Chondrocyte (in vitro differentiated cells): Measurements from ENCODE around the gene RFX3. TPM values are rescaled to one million over a fixed set of nuclear protein-coding genes. Genes with fewer than 3 reads are reported as not detected.

Experiments
- DNase-seq: peaks from one replicate; pipeline ENCODE4 v3.0.0; 2021; ENCODE audit warnings: mixed read lengths, low spot score
- H3K27ac Mint-ChIP-seq: one replicate; pipeline ENCODE4 v1.8.0; 2021; ENCODE audit warnings: mild to moderate bottlenecking, moderate library complexity, mixed read lengths; ENCODE audit not compliant: unreplicated experiment
- H3K27me3 Mint-ChIP-seq: 2 replicates; pipeline ENCODE4 v1.8.0; 2021; ENCODE audit warnings: low read depth, mixed read lengths
- H3K36me3 Mint-ChIP-seq: 2 replicates; pipeline ENCODE4 v1.8.0; 2021; ENCODE audit warnings: low read depth, mixed read lengths
- H3K4me1 Mint-ChIP-seq: 2 replicates; pipeline ENCODE4 v1.8.0; 2021; ENCODE audit warnings: low read depth, mild to moderate bottlenecking, mixed read lengths
- H3K4me3 Mint-ChIP-seq: one replicate; pipeline ENCODE4 v1.8.0; 2021; ENCODE audit warnings: mild to moderate bottlenecking, moderate library complexity, mixed read lengths; ENCODE audit not compliant: unreplicated experiment
- H3K9me3 Mint-ChIP-seq: 2 replicates; pipeline ENCODE4 v1.8.0; 2021; ENCODE audit warnings: low read depth, mixed read lengths
- total RNA-seq: library from RNA; stranded (reverse); gene quantifications from 3 replicates; pipeline ENCODE4 v1.2.1, GENCODE V29; 2021
- TF ChIP-seq, protein P1 (sequence below): fragments of 200-600 bp; sonication (generic); IDR thresholded peaks from 2 replicates; pipeline ENCODE4 v1.5.0; 2021; ENCODE audit warnings: antibody characterized with exemption, mild to moderate bottlenecking, moderate library complexity

Gene RFX3
- total RNA-seq, 1 donor from 2014 or later: 4.1 TPM

DNA sequence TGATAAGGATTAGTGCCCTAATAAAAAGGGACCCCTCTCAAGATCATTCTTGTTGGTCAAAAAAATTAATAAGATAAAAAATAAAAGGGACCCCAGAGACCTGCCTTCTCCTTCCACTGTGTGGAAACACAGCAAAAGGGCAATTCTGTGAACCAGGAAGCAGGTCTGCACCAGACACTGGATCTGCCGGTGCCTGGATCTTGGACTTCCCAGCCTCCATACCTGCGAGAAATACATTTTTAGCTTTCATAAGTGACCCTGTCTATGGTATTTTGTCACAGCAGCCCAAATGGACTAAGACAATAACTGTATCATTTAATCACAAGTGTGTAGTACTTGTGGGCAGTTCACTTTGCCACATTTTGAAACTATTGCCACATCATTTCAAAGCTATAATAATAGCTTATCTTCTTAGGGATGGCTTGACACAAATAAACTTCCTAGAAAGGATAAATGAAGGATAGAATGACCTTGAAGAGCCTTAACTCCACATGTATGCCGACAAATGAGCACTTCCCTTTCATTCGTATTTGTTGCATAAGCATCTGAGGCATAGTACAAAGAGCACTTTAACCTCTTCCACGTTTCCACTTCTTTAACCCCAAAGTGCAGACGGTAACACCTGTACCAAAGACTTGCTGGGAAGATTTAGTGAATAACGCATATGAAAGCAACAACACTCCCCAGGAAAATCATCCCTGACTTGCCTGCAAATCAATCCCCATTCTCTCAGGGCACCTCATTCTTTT is 336.5 kb downstream of the RFX3 start:
- TF ChIP-seq, protein P1, sequence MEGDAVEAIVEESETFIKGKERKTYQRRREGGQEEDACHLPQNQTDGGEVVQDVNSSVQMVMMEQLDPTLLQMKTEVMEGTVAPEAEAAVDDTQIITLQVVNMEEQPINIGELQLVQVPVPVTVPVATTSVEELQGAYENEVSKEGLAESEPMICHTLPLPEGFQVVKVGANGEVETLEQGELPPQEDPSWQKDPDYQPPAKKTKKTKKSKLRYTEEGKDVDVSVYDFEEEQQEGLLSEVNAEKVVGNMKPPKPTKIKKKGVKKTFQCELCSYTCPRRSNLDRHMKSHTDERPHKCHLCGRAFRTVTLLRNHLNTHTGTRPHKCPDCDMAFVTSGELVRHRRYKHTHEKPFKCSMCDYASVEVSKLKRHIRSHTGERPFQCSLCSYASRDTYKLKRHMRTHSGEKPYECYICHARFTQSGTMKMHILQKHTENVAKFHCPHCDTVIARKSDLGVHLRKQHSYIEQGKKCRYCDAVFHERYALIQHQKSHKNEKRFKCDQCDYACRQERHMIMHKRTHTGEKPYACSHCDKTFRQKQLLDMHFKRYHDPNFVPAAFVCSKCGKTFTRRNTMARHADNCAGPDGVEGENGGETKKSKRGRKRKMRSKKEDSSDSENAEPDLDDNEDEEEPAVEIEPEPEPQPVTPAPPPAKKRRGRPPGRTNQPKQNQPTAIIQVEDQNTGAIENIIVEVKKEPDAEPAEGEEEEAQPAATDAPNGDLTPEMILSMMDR: no peak
- H3K4me1 Mint-ChIP-seq: no peaks in the 10 kb centered on the region

DNA sequence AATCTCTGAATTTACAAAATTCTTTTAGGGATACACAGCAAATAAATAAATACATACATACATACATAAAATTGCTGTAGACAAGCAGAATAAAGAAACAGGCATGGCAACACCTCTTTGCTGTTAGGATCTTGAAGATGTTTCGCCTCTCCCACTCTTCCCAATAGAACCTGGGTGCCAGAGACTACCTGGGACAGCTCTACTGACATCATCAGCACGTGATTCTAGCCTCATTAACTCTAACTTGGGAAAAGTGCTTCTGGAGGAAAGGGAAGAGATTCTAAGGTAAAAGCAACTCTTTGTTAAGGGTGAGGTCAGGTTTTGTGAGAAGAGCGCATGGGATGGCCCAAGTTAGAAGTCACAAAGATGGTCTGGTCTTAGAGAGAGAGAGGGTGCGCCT is 339.1 kb downstream of the RFX3 start:
- Mint-ChIP-seq H3K4me1 (peaks cover 2% of the 10 kb centered on the region), H3K27me3 (peaks cover 39% of the 10 kb centered on the region), H3K9me3 (no peaks in the 10 kb centered on the region), H3K36me3 (no peaks in the 10 kb centered on the region), H3K27ac (no peak overlapping the region), H3K4me3 (no peak overlapping the region)
- TF ChIP-seq, protein P1: no peak
- DNase-seq: no peak

More for the DNA sequence above, 336.5 kb downstream of the RFX3 start:
- no peak for DNase-seq
- Mint-ChIP-seq H3K4me3 (no peak overlapping the region), H3K36me3 (peaks cover 2% of the 10 kb centered on the region), H3K27me3 (peaks cover 43% of the 10 kb centered on the region), H3K27ac (no peak overlapping the region), H3K9me3 (no peaks in the 10 kb centered on the region)

DNA sequence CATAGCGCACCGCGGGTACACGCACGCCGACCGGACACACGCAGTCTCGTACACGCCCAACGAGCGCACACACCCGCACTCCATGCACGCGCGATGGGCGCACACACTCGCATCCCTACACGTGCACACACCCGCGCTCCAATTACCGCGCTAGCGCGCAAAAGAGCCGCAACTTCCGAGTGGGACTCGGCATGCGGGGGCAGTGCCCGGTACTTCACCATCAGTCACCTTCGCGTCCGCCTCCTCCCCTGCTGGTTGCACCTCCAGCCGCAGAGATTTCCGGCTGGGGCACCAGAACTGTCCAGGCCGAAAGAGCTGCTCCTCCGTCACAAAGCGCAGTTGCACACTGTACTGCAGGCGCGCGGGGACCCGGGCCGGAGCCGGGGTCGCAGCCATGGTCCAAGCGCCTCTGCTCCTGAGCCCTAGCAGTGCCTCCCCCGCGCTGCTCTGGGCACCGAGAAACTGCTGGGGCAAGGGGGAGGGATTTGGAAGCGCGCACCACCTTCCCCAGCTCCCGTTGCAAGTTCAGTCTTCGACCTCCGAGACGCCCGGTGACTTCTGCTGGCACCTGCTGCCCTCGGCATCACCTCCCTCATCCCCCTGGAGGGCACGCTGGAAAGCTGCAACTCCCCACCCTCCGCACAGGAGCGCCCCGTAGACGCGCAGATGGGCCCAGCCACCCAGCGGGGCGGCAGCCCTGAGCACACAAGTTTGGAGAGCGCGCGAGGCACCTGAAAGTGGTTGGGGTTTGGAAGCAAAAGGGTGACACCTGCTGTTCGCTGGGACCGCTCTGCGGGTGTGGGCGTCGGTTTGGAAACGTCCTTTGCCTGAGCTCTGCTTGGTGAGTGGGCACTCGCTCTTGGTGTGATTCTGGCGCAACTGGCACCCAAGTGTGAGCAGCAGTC is 344.5 kb downstream of the RFX3 start:
- TF ChIP-seq, protein P1: peak; percentile 78
- peak overlapping the region; percentile 73 for H3K4me3 Mint-ChIP-seq
- no peak overlapping the region for H3K27ac Mint-ChIP-seq
- no peaks in the 10 kb centered on the region for H3K9me3 Mint-ChIP-seq
- H3K36me3 Mint-ChIP-seq: no peaks in the 10 kb centered on the region
- no peak for DNase-seq
- H3K27me3 Mint-ChIP-seq: peaks cover 34% of the 10 kb centered on the region
- peaks cover 20% of the 10 kb centered on the region for H3K4me1 Mint-ChIP-seq

DNA sequence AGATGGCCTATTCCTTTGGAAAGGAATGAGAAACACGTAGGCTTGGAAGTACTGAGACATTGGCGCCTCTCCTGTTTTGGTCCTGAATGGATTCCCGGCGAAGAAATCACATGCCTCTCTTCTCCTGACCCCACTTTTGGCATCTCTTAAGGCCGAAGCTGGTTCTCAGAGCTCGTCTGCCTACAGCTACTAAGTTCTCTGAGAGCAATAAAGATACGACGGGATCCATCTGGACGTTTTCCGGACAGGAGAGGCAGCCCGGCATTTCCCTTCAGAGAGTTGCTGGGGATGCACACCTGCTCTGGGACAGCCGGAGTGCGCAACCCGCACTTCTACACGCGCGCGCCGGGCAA is 345.1 kb downstream of the RFX3 start:
- no peak overlapping the region for H3K27ac Mint-ChIP-seq
- peak overlapping the region; percentile 73 for H3K4me3 Mint-ChIP-seq
- TF ChIP-seq, protein P1: no peak

GRCh38 chr9:3179711-3180110 is 346.1 kb downstream of the RFX3 start:
- Mint-ChIP-seq H3K4me3 (no peak overlapping the region), H3K9me3 (no peaks in the 10 kb centered on the region), H3K27me3 (peaks cover 35% of the 10 kb centered on the region), H3K36me3 (no peaks in the 10 kb centered on the region), H3K27ac (no peak overlapping the region), H3K4me1 (peaks cover 20% of the 10 kb centered on the region)
- DNase-seq: no peak
- TF ChIP-seq, protein P1: no peak

More for the DNA sequence above, 345.1 kb downstream of the RFX3 start:
- Mint-ChIP-seq H3K4me1 (peaks cover 20% of the 10 kb centered on the region), H3K27me3 (peaks cover 32% of the 10 kb centered on the region), H3K9me3 (no peaks in the 10 kb centered on the region), H3K36me3 (no peaks in the 10 kb centered on the region)
- DNase-seq: no peak
